AG08395 (cell line): ENCODE data around the gene SEMA7A.

Source experiments
- DNase-seq: peaks from one replicate; pipeline ENCODE4 v3.0.0; 2012; ENCODE audit warnings: mixed read lengths, low spot score

The SEMA7A gene

DNA sequence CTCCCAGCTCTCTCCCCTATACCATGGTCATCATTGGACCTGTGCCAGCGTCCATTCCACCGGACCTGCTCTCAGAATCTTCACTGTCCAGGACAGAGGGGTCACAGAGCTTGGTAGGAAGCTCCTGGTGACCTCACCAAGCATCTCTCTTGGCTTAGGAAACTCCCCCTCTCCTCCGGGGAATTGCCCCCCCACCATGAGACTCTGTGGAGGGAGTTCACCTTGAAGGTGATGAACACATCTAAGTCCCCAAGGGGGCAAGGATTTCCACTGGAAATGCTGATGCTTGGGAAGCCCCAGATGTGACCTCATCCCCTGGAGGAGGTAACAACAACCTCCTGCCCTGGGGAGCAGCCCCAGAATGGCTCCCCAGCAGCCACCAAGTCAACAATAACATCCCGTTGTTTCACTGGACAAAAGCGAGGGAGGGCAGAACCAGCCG, 3.2 kb downstream of the SEMA7A start:
- no peak for DNase-seq

DNA sequence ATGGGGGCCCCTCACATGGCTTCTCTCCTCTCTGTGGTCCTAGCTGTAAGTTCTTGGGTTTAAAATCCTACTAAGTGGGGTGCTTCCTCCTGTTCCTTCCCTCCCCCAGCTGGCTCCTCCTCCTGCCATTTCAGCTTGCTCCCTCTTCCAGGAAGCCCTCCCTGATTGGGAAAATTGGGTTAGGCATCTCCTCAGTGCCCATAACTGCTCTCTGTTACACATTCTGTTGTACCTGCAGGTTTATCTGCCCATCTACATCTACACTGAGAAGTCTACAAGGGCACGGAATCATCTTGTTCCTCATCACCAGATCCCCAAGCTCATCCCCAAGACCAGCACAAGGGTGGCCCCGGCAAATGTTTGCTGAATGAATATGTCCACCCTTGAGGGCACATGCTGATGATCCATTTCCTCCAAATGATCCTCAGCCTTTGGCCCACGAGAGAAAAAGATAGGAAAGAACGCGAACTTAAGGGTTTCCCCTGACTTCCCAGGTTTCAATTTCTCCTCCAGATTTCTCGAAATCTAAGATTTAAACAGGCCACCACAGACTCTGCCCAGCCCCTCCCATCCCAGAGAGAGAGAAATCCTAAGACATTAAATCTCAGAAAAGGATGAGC, 3.9 kb downstream of the SEMA7A start:
- DNase-seq, result no peak

DNA sequence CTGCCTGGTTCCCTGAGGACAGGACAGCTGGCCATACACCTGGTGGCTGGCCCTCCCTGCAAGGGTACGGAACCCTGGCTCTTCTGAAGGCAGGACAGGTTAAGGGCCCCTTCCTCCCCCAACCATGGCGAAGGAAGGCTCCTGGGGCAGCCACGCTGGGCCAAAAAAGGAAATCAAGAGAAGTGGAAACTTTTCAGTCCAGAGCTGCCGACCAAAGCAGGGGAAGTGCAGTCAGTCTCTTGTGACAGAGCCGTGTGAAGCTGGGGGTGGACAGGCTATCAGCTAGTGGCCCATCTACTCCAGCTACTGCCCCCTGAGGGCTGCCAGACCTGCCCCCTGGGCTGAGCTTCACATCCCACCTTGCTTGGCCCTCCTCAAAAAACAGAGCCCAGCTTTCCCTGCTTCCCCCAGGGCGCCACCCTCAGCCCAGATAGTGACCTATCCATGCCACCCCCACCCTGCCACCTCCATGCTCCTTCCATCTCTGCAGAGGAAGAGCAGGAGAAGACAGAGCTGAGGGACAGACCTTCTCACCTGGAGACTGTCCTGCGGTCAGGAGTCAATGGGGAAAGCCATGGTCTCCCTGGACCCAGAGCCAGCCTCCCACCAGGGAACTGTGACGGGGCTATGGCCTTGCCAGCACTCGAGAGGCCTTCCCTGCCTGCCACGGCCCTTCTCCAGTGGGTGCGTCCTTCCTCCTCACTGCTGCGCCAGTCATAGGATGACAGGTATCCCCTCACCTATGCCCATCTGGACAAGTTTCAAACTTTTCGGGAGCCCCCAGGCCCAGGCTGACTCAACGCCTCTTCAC, 4.6 kb downstream of the SEMA7A start:
- DNase-seq, result no peak

DNA sequence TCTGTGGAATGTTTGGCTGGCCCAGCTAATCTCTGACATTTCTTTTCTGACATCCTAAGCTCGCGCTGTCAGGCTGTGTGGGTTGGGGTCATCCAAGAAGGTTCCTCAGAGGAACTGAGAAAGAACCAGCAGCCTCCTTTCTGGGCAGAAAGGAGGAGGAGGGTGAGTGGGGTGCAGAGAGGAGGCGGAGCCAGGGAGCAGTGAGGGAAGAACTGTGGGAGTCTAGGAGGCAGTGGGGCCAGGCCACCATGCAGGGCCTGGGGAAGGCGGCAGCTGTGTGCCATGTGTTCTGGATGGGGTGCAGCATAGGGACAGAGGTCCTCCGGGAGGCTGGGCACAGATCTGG, 5.3 kb downstream of the SEMA7A start:
- no peak for DNase-seq

DNA sequence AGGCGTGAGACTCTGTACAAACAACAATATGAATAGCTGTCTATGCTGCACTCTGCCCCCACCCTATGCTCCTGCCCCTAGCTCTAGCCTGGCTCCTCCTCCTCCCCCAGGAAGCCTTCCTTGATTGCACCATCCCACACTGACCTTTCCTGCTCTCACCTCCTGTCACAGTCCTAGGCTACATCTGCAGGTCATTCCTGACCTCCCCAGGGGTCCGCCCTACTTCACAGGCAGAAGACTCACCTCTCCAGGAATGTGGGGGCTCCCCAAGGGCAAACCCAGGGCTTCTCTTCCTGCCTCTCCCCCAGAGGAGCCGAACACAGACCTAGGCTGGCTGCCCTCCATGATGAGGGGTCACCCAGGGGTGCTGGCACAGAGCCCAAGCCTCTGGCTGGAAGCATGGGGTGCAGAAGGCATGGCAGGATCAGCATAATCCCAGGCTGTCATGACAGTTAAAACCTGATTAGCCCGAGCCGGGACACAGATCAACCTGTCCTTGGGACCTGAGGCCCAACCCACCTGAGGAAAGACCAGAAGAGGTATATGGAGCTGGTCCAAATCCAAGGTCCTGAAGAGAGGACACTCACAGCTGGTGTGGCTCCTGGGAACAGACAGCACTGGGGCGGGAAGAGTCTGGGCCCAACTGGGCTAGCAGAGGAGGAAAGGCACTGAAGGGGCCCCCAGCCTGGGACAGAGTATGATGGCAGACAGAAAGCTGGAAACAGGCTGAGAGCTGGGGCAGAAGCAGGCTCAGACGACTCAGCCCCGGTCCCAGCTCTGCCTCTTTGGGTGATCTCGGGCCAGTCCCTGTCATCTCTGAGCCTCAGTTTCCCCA, 5.9 kb downstream of the SEMA7A start:
- DNase-seq, result no peak

DNA sequence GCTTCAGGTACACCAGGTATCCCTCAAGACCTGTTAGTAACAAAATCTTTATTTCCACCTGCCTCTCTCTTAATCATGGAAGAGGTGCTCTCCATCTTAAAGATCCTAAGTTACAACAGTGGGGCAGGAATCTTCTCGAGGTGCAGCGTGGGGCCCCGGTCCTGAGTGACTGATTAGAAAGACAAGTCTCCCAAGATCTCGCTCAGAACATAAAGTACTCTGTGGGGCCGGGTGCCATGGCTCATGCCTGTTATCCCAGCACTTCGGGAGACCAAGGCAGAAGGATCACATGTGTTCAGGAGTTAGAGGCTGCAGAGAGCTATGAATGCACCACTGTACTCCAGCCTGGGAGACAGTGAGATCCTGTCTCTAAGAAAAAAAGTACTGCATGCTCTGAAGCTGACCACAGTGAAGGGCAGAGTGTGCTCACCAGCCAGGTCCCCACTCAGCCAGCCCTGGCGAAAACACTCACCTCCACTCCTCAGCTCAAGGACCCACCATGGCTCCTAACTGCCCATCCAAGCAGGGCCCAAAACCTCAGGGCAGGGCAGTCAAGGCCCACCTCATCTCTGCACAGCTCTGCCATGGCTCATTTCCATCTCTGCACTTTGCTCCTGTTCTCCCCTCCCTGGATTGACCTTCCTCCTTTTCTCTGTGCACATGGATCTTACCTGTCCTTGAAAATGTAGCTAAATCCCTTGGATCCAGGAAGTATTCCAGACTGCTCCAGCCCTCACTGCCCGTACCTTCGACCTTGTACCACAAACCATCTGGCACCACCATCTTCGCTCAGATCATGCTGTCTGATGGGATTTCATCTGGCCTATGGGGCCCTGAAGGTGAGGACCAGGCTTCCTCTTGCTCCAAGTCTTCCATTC, 7.1 kb downstream of the SEMA7A start:
- no peak for DNase-seq

DNA sequence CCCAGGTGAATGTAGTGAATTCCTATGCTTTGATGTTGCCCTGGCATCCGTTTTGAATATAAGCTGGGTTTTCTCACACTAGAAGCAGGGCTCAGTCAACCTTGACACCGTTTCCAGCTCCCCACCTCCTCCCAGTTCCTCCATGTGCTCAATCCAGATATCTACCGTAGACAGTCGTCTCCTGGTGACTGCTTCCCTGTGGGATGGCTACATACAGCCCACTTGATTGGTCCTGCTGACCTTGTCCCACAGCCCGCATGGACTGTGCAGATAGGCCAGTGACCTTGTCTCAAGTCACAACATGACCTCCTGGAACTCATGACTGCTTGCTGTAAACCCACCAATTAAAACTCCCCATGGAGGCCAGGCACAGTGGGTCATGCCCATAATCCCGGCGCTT, 8.1 kb downstream of the SEMA7A start:
- no peak for DNase-seq

DNA sequence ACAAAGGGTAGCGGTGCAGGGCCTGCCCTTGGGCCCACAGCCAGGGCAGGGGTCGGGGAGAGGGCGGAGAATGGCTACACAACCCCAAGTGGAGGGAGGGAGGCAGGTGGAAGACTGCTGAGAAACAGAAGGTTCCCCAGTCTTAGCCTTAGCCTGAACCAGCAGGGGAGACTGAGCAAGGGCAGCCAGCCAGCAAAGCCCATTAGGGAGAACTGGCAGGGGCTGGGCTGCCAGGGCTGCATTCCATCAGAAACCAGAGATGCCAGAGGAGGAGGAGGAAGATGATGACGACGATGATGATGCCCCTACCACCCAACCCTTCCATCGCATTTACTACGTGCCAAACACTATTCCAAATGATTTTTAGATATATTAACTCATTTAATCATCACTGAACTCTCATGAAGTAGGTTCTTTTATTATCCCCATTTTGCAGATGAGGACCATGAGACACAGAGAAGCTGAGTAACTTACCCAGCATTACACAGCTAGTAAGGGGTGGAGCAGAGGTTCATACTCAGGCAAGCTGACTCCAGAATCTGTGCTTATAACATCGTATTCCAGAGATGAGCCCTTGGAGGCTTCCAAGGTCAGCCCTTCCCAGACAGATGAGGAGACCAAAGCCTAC, 8.7 kb downstream of the SEMA7A start:
- no peak for DNase-seq

DNA sequence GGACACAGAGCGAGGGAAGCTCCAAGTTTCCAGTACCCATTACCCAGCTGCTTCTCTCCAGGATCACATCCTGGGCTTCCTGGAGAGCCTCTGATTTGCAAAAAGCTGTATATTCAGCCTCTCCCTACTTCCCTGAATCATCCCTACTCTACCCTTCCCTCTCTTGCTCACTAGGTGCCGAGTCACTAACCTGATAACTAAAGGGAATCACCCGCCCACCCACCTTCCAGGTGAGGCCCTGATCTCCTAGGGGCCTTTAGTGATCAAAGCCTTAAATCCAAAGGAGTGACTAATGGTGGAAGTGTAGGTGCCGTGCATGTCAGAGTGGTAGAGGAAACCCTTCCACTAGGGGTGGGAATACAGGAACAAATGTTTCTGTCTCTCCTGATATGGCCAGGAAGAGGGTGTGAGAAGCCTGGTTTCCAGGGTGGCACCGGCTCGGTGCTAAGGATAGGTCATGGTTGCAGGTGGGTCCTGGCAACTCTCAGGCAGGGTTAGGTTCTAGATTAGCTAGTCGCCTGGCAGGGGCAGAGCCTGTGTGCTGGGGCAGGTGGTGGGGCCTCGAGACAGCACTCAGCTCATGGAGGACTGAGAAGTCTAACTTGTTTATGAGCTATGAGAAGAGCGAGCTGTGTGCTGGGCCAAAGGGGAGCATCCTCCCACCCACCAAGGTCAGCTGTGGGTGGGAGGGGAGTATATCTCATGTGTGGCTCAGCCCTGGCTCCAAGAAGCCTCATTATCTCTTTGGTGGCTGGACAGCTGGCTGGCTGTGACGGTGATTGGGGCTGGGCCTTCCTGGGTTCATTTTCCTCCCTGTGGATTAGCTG, 10.1 kb downstream of the SEMA7A start:
- no peak for DNase-seq

DNA sequence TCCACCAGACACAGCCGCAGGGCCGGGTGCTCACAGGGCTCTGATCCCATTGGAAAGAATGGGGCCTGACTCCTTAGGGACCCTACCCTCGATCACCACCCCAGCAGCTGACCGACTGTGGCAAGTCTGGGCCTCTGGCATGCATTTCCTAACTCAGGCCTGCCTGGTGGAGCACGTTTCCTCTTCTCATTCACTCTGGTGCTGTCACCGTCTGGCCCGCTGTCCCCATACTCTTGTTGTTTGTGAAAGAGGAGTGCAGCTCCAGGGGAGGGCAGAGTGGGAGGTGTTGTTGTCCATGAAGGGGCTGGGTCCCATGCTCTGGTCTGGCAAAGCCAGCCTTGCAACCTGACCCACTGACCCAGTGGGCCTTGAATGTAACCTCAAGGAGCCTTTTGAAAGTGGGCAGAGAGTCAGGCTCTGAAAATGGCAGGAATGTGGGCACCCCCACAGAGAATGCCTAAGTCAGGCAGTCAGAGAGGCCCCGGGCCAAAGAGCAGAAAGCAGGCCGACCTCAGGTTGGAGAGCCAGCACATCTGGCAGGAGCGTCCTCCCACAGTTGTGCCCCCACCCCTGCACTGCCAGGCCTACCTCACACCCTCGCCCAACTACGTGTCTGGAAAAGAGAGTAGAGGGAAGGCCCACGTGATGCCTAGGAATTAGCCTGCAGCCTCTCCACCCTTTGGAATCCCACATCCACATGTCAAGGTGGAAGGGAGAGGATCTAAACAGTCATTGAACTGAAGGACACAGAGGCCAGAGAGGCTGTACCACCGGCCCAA, 10.9 kb downstream of the SEMA7A start:
- DNase-seq, result peak; percentile 85

DNA sequence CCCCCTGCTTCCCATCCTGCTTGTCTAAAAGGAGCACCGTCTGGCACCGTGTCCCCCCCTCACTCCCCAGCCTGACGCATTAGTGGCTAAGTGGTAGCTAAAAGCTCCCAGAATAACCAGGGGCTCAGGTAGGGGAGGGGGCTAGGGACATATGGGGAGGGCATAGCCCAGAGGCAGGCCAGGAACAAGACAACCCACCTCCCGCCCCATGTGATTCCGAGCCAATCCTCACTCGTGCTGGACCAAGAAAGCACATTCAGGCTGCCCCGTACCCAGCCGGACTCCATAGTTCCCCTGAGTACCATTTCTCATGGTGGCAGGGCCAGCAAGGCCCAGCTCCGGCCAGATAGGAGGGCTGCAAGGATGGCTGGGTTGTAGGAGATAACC, 11.5 kb downstream of the SEMA7A start:
- DNase-seq, result no peak

DNA sequence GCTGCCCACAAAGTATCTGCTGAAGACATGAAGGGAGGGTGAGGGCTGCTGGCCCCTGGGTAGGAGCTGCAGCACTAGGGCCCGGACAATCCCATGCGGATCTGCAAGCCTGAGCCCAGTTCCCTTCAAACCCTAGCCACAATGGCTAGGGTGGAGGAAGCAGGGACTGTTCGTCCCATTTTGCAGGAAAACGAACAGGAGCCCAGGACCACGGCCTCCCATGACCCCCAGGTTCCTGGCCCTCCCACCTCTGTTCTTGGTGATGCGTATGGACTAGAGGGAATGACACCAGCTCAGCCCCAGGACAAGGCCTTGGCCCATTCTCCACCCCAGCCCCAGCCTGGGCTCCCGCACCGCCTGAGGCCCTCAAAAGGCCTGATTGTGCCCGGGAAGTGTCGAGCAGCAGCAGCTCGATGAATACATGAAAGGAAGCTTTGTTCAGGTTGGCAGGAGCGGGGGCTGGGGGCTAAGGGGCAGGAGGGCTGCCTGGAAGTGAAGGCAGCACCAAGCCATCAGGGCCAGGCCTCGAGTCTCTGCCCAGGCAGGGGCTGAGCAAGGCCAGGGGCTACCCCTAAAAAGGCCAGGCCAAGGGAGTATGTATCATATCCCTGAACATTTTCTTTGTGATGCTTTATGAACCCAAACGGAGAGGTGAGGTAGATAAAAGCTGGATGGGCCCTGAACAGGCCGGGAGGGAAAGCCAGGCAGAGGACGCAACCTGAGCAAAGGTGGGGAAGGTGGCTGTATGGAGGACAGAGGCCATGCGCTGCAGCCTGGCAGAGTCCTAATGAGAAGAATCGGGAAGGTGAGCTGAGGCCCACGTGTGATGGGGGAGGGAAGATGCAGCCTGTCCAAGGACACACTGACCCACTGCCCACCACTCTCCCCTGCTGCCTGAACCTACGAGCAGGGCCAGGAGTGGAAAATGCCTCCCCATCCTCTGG, 12.2 kb downstream of the SEMA7A start:
- DNase-seq, result no peak

DNA sequence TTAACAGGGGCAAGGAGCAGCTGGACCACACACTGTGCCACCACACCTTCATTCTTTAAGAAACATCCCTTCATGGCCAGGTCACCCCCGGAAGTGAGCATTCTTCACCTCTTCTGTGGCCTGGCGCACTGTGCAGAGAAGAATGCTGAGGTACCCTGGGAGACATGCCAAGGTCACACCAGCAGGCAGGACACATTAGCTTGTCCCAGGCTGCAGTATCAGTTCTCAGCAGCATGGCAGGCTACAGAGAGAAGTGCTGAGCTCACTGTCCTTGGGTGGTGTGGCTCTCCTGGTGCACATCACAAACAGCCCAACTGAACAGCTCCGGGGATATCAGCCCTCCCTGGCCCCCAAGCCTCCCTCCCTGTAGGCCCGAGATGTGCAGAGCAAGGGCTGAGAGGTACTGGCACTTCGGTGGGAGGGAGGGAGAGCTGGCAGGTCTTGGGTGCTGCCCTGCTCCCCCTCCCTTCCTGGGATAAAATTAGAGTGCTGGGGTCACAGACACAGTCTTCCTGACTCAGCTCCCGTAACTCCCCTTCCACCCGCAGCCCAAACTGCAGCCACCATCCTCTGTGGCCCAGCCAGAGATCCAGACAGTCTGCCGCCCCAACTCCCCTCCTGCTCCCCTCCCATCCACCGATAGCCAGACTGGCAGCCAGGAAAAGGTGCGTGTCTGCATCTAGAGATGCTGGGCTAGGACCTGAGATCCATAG, 13.4 kb downstream of the SEMA7A start:
- DNase-seq, result no peak

DNA sequence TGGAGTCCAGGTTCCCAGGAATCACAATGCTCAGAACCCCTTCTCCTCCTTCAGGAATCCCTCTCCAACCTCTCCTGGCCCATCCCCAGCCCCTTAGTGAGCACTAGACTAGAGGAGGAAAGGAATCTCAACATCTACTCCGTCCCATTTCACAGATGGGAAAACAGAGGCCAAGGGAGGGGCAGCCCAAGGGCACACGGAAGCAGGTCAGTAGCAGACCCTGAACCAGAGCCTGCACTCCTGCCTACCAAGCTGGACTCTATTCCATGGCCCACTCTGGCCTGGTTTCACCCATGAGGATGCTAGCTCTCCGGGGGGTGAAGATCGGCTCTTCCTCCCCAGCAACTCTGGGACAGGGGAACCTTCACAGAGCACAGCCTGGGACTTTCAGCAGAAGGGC, 14.3 kb downstream of the SEMA7A start:
- no peak for DNase-seq

DNA sequence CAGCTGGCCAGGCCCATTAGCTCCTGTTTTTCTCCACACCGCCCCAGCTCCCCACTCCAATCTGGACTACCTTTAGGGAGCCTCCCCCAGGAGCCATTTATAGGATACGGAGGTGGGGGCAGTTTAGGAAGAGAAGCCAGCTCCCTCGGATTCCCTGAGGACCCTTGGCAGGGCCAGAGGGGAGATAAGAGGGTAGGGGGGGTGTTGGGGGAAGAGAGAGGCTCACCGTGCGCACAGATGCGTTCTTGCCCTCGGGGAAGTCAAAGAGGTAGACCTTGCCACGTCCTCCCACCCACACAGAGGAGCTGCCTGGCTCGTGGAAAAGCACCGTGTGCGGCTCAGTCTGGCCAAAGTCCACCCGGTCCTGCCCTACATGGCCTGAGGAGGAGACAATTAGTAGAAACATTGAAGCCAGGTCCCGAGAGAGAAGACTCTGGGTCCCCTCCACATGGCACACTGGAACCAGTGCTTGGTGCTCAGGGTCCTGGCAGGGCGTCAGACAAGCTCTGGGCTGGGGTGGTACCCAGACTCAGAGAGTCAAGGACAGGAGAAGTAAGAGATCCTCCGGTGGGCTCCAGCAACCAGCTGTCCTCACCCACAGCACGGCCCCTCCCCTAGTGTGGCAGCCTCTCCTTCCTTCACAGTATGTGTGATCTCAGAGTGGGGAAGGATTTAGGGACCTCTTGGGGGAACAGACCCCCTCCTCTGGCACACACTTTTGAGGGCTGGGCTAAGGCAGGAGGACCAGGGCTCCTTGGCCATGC, 15.0 kb downstream of the SEMA7A start:
- DNase-seq, result no peak

DNA sequence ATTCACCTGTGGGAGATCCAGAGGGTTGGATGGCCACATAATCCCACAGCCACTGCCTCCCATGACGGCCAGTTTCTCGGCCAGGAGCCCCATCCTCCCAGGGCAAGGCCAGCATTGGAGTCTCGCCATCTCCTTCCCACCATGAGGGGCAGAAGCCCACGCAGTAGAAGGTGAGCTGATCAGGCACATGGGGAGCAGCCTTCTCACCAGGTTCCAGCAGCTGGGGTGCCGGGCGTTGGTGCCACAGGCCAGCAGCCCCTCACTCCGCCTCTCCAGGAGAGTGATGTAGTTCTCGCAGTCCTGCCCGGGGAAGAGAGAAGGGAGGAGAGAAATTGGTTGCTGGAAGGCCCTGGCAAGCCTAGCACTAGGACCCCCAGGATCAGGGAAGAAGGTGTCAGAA, 16.1 kb downstream of the SEMA7A start:
- DNase-seq, result no peak

DNA sequence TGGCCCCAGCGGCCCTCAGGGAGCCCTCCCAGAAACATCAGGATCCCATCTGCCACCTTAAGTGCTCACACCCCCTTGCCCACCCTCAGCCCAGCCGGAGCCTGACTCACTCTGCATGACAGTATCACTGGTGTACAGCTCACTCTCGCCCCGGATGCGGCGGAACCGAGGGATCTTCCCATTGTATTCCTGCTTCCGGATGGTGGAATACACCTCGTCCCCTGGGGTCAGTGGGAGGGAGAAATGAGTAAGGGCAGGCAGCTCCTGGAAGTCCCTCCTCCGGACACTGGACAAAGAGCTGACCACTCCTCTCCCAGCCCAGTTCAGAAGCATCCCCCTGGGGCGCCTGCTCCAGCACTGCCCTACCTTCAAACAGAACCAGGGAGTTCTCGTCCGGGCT, 16.5 kb downstream of the SEMA7A start:
- DNase-seq, result peak; percentile 79
